ENCODE data around the gene ANGPTL7. TPM values are rescaled to one million over a fixed set of nuclear protein-coding genes. Genes with fewer than 3 reads are reported as not detected.
A peak's percentile ranks its signal among the peaks of the same experiment; 100 is the strongest.

The ANGPTL7 gene
- total and polyA plus RNA-seq, 2 donors (not counting 1 experiment from before 2014, with no cell fraction given) = 0.34 to 1.5 TPM

DNA sequence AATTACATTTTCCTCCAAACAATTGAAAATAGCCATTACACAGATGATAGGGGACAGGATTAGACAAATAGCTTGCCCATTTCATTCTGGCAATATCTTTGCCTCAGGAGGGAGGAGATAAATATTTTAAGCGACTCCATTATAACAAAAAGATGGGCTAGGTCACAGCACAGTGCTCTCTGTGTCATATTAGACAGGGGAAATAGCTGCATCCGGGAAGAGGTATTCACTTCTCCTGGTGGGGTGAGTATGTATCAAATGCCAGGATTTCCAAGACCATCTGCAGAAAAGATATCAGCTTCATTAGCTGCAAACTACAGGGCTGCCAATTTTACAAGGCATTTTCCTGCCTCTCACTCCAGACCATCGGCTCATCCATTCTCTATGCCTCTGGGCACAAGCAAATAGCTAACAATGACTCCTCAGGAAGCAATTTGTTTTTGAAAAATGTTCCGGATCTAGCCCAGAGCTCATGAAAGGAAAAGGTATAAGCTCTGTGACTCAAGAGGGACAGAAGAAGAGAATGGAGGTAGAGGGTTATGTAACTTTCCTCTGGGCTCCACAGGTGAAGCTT lies 41.9 kb upstream of the ANGPTL7 start:
- Histone ChIP-seq H2AFZ (ENCODE audit: low read length) (no peak overlapping the region), H3K79me2 (ENCODE audit: control insufficient read depth, insufficient read depth, low read length) (no peaks in the 10 kb centered on the region), H3K4me2 (ENCODE audit: extremely low read depth, insufficient read depth, low read length) (no peak overlapping the region), H3K4me3 (replicated peaks in 1 of 4; ENCODE audit: control extremely low read depth in 1 of 4, insufficient read depth in 1 of 4, low read depth in 3 of 4, low read length in 4 of 4) (no peak overlapping the region), H4K20me1 (ENCODE audit: control insufficient read depth, extremely low read depth, insufficient read depth, low read length) (no peaks in the 10 kb centered on the region), H3K36me3 (ENCODE audit: control insufficient read depth, insufficient read depth, low read length) (peaks cover 4% of the 10 kb centered on the region), H3K9me3 (ENCODE audit: control insufficient read depth, insufficient read depth, low read depth, low read length) (no peaks in the 10 kb centered on the region), H3K27ac (ENCODE audit: insufficient read depth, low read length) (no peak overlapping the region), H3K27me3 (ENCODE audit: control insufficient read depth, insufficient read depth, low read length) (no peaks in the 10 kb centered on the region), H3K4me1 (ENCODE audit: control insufficient read depth, extremely low read depth, insufficient read depth, low read length) (no peaks in the 10 kb centered on the region), H3K9ac (ENCODE audit: insufficient read depth, low read length) (no peak overlapping the region)
- TF ChIP-seq EZH2 (IDR thresholded peaks at IDR 0.05; ENCODE audit: low read length, missing control alignments) = no peak
- TF ChIP-seq, protein P1, sequence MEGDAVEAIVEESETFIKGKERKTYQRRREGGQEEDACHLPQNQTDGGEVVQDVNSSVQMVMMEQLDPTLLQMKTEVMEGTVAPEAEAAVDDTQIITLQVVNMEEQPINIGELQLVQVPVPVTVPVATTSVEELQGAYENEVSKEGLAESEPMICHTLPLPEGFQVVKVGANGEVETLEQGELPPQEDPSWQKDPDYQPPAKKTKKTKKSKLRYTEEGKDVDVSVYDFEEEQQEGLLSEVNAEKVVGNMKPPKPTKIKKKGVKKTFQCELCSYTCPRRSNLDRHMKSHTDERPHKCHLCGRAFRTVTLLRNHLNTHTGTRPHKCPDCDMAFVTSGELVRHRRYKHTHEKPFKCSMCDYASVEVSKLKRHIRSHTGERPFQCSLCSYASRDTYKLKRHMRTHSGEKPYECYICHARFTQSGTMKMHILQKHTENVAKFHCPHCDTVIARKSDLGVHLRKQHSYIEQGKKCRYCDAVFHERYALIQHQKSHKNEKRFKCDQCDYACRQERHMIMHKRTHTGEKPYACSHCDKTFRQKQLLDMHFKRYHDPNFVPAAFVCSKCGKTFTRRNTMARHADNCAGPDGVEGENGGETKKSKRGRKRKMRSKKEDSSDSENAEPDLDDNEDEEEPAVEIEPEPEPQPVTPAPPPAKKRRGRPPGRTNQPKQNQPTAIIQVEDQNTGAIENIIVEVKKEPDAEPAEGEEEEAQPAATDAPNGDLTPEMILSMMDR (conservative IDR thresholded peaks at IDR 0.05 in 1 of 2, IDR thresholded peaks at IDR 0.05 in 1 of 2; ENCODE audit: low read depth in 1 of 2, low read length in 2 of 2) = no peak
- DNase-seq (ENCODE audit: low read depth in 2 of 2) = peak in 1 of 2 donors; percentile 47

DNA sequence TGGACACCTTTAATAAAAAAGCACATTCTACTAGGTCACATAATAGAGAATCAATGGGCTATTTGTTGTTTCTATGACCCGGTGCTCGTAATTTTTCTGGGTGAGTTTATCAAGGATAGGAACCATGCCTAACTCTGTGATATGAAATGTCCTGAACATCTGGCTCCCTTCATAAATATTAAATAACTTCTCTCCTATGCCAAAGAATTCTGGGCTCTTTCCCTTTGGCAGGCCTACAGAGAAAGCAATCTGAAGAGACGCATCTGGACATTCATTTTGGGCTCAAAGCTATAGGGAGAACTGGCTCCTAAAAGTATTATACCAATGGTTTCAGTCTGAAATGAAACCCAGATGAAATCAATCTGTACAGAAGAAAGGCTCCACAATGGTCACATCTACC lies 38.8 kb upstream of the ANGPTL7 start:
- no peak for TF ChIP-seq EZH2 (IDR thresholded peaks at IDR 0.05; ENCODE audit: low read length, missing control alignments)
- H3K4me1 ChIP-seq (ENCODE audit: control insufficient read depth, extremely low read depth, insufficient read depth, low read length) = peaks cover 2% of the 10 kb centered on the region
- H3K79me2 ChIP-seq (ENCODE audit: control insufficient read depth, insufficient read depth, low read length) = no peaks in the 10 kb centered on the region
- H3K27ac ChIP-seq (ENCODE audit: insufficient read depth, low read length) = no peak overlapping the region
- no peaks in the 10 kb centered on the region for H3K9me3 ChIP-seq (ENCODE audit: control insufficient read depth, insufficient read depth, low read depth, low read length)
- DNase-seq (ENCODE audit: low read depth in 2 of 2) = peak in 1 of 2 donors; percentile 71
- H4K20me1 ChIP-seq (ENCODE audit: control insufficient read depth, extremely low read depth, insufficient read depth, low read length) = no peaks in the 10 kb centered on the region
- H3K4me3 ChIP-seq (replicated peaks in 1 of 4; ENCODE audit: control extremely low read depth in 1 of 4, insufficient read depth in 1 of 4, low read depth in 3 of 4, low read length in 4 of 4) = no peak overlapping the region
- H2AFZ ChIP-seq (ENCODE audit: low read length) = no peak overlapping the region
- peaks cover 4% of the 10 kb centered on the region for H3K36me3 ChIP-seq (ENCODE audit: control insufficient read depth, insufficient read depth, low read length)
- no peaks in the 10 kb centered on the region for H3K27me3 ChIP-seq (ENCODE audit: control insufficient read depth, insufficient read depth, low read length)
- H3K4me2 ChIP-seq (ENCODE audit: extremely low read depth, insufficient read depth, low read length) = no peak overlapping the region
- no peak overlapping the region for H3K9ac ChIP-seq (ENCODE audit: insufficient read depth, low read length)

DNA sequence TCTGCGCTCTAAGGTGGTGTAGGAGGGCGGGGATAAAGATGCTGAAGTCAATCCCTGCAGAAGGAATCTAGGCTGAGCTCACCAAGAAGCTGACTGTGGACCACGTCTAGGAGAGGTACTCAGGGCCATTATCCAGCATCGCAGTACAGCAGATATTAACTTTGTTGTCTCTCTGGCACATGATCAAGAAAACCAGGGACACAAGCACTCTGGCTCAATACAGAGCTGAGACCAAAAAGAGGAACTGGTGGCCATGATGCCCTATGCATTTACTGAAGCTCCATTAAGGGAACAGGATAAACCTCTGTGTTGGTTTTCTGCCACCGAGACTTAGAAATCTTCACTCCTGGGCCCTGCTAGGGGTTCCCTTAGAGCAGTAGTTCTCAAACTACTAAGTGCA lies 38.0 kb upstream of the ANGPTL7 start:
- no peak for TF ChIP-seq EZH2 (IDR thresholded peaks at IDR 0.05; ENCODE audit: low read length, missing control alignments)
- TF ChIP-seq, protein P1 (conservative IDR thresholded peaks at IDR 0.05 in 1 of 2, IDR thresholded peaks at IDR 0.05 in 1 of 2; ENCODE audit: low read depth in 1 of 2, low read length in 2 of 2) = no peak
- Histone ChIP-seq H3K27ac (ENCODE audit: insufficient read depth, low read length) (no peak overlapping the region), H3K27me3 (ENCODE audit: control insufficient read depth, insufficient read depth, low read length) (no peaks in the 10 kb centered on the region), H2AFZ (ENCODE audit: low read length) (no peak overlapping the region), H3K36me3 (ENCODE audit: control insufficient read depth, insufficient read depth, low read length) (peaks cover 4% of the 10 kb centered on the region), H3K4me2 (ENCODE audit: extremely low read depth, insufficient read depth, low read length) (no peak overlapping the region), H3K9me3 (ENCODE audit: control insufficient read depth, insufficient read depth, low read depth, low read length) (no peaks in the 10 kb centered on the region), H3K4me3 (replicated peaks in 1 of 4; ENCODE audit: control extremely low read depth in 1 of 4, insufficient read depth in 1 of 4, low read depth in 3 of 4, low read length in 4 of 4) (no peak overlapping the region), H3K4me1 (ENCODE audit: control insufficient read depth, extremely low read depth, insufficient read depth, low read length) (peaks cover 2% of the 10 kb centered on the region), H4K20me1 (ENCODE audit: control insufficient read depth, extremely low read depth, insufficient read depth, low read length) (no peaks in the 10 kb centered on the region), H3K9ac (ENCODE audit: insufficient read depth, low read length) (no peak overlapping the region), H3K79me2 (ENCODE audit: control insufficient read depth, insufficient read depth, low read length) (no peaks in the 10 kb centered on the region)
- no peak for DNase-seq (ENCODE audit: low read depth in 2 of 2)

Data from fibroblast of lung (primary cell).